Panc1 (cell line): Measurements from ENCODE around the gene GLRX. TPM values are rescaled to one million over a fixed set of nuclear protein-coding genes. Genes with fewer than 3 reads are reported as not detected.

Experiments
- ATAC-seq: fragments of 200-7000 bp; cut with Tn5 transposase; 2 replicates; pipeline ENCODE4 v1.9.1; 2020; ENCODE audit warnings: mild to moderate bottlenecking, moderate library complexity
- BruUV-seq: library from RNA; stranded (reverse); fragments of 400-500 nt; replicated peaks from 2 replicates; lab custom pipeline; 2021; lab: Mats Ljungman, UMichigan
- CTCF ChIA-PET: fragments of 300-600 bp; sonication (Branson Sonifier 250); formaldehyde crosslinking; loops from one replicate; lab custom pipeline; 2022; ENCODE audit warnings: antibody characterized with exemption; lab: Charles Lee
- POLR2A ChIA-PET: fragments of 300-600 bp; sonication (Branson Sonifier 250); formaldehyde crosslinking; loops from one replicate; lab custom pipeline; 2022; ENCODE audit warnings: antibody characterized with exemption; lab: Charles Lee
- DNase-seq: peaks from one replicate; pipeline ENCODE4 v3.0.0-alpha.2; 2010; ENCODE audit warnings: low read depth, low spot score
- H3K27ac ChIP-seq: 2 replicates; pipeline ENCODE4 v1.5.1; 2011; ENCODE audit warnings: mild to moderate bottlenecking, low read length, inconsistent platforms
- H3K27me3 ChIP-seq: fragments of 200-500 bp; sonication (Bioruptor generic); 2 replicates; pipeline ENCODE4 v1.6.0; 2014; ENCODE audit warnings: low read length, inconsistent platforms; ENCODE audit not compliant: control insufficient read depth, insufficient read depth
- H3K36me3 ChIP-seq: fragments of 200-500 bp; sonication (Bioruptor generic); 2 replicates; pipeline ENCODE4 v1.5.1; 2014; ENCODE audit warnings: inconsistent platforms, mild to moderate bottlenecking, low read length, moderate library complexity; ENCODE audit not compliant: control insufficient read depth, insufficient read depth
- H3K4me1 ChIP-seq: 2 replicates; pipeline ENCODE4 v1.5.1; 2011; ENCODE audit warnings: inconsistent platforms, mild to moderate bottlenecking, low read length, moderate library complexity; ENCODE audit not compliant: control insufficient read depth, insufficient read depth
- H3K4me3 ChIP-seq, 2 experiments: 2 replicates each; pipeline ENCODE4 v1.5.1; 2011 to 2012; ENCODE audit warnings: low read depth in 2 of 2, low read length in 2 of 2, mild to moderate bottlenecking in 2 of 2, inconsistent platforms in 1 of 2, moderate library complexity in 1 of 2
- H3K9me3 ChIP-seq: fragments of 200-500 bp; sonication (Bioruptor generic); 2 replicates; pipeline ENCODE4 v1.5.1; 2014; ENCODE audit warnings: low read depth, mild to moderate bottlenecking, inconsistent platforms, low read length, moderate library complexity; ENCODE audit not compliant: control insufficient read depth, insufficient read depth
- CTCF ChIP-seq: fragments of 450-650 bp; IDR thresholded peaks from 2 replicates; pipeline ENCODE4 v1.5.1; 2017; ENCODE audit warnings: mild to moderate bottlenecking
- POLR2AphosphoS5 ChIP-seq: IDR thresholded peaks from 2 replicates; pipeline ENCODE4 v1.6.1; 2012; ENCODE audit warnings: mild to moderate bottlenecking, low read depth, low read length, moderate library complexity
- REST ChIP-seq, 2 experiments: IDR thresholded peaks; 2 replicates each; pipeline ENCODE4 v1.6.1; 2011 to 2012; ENCODE audit warnings: low read depth in 2 of 2, control low read depth in 1 of 2, low read length in 1 of 2, mild to moderate bottlenecking in 1 of 2, moderate library complexity in 1 of 2; ENCODE audit not compliant: insufficient read depth in 1 of 2
- SIN3A ChIP-seq: IDR thresholded peaks from 2 replicates; pipeline ENCODE4 v1.6.1; 2012; ENCODE audit warnings: low read depth, mild to moderate bottlenecking, low read length, moderate library complexity, borderline replicate concordance; ENCODE audit not compliant: insufficient read depth
- TCF7L2 ChIP-seq: IDR thresholded peaks from 2 replicates; pipeline ENCODE4 v1.6.1; 2011; ENCODE audit warnings: mild to moderate bottlenecking, low read depth, low read length, inconsistent platforms
- in situ Hi-C: cut with HindIII; loops from 2 replicates; pipeline ENCODE4 v1.10.0; 2016; ENCODE audit warnings: low sequenced_read_pairs, low pct_unique_long_range_greater_than_20kb
- intact Hi-C: fragments of 100-400 bp; cut with micrococcal nuclease; formaldehyde crosslinking; loops from one replicate; pipeline ENCODE4 v1.10.0; 2022; ENCODE audit not compliant: unreplicated experiment
- total RNA-seq: library from RNA; stranded (reverse); gene quantifications from one replicate; pipeline ENCODE4 v1.2.1, GENCODE V29; 2021; ENCODE audit not compliant: unreplicated experiment

Gene GLRX
- total RNA-seq, 1 experiment from 2014 or later = 5.8 TPM

GRCh38 chr5:95822043-95822541, 434 bp downstream of the GLRX start:
- ChIA-PET POLR2A (interaction anchor here (0.6 kb wide), 1 partner anchor 20 kb away, joined by 6 read pairs; no protein-coding TSS in a partner anchor), CTCF (interaction anchor here (0.6 to 0.7 kb wide), 2 partner anchors 140 to 142 kb away, joined by 3 read pairs; no protein-coding TSS in a partner anchor)
- peak overlapping the region; percentile 77 to 96 for H3K4me3 ChIP-seq
- DNase-seq (no peak), ATAC-seq (peak; percentile 80)
- in situ Hi-C loops = no loop called here
- no TSS peak for BruUV-seq
- intact Hi-C loops = no loop called here
- H3K4me1 ChIP-seq = peaks cover 23% of the 10 kb centered on the region
- H3K9me3 ChIP-seq = no peaks in the 10 kb centered on the region
- TF ChIP-seq SIN3A (no peak), TCF7L2 (0 out of 2 replicates have a peak, but pooled peaks have one; percentile 15), CTCF (no peak)
- no peaks in the 10 kb centered on the region for H3K27me3 ChIP-seq
- H3K36me3 ChIP-seq = peaks cover 2% of the 10 kb centered on the region; the same call in 1 of the 2 replicates
- peak overlapping the region; percentile 32 for H3K27ac ChIP-seq

GRCh38 chr5:95821110-95822021, 1.2 kb downstream of the GLRX start:
- TF ChIP-seq REST (IDR thresholded peaks at IDR 0.05; ENCODE audit: insufficient read depth in 1 of 2, low read depth in 2 of 2, low read length in 1 of 2) (no peak), SIN3A (no peak), TCF7L2 (no peak), CTCF (no peak), POLR2AphosphoS5 (no peak)
- no TSS peak for BruUV-seq

More at GRCh38 chr5:95821110-95822021, 1.2 kb downstream of the GLRX start:
- ChIA-PET POLR2A (no interaction called here), CTCF (interaction anchor here (0.7 kb wide), 1 partner anchor 142 kb away, joined by 3 read pairs; no protein-coding TSS in a partner anchor)
- H3K9me3 ChIP-seq = no peaks in the 10 kb centered on the region
- H3K27ac ChIP-seq = peak overlapping the region; percentile 32; the same call in 1 of the 2 replicates
- no peaks in the 10 kb centered on the region for H3K27me3 ChIP-seq
- in situ Hi-C loops (no loop called here), intact Hi-C loops (no loop called here)
- ATAC-seq = no peak
- H3K4me3 ChIP-seq = peak overlapping the region; percentile 77 to 96
- no peak for DNase-seq
- peaks cover 2% of the 10 kb centered on the region; the same call in 1 of the 2 replicates for H3K36me3 ChIP-seq
- H3K4me1 ChIP-seq = peaks cover 23% of the 10 kb centered on the region
